DOHH2 (cell line): ENCODE measurements around the gene MROH7.

Source experiments
- H3F3A ChIP-seq: fragments of 200-600 bp; sonication (generic), shearing (Covaris generic); 2 replicates; pipeline ENCODE4 v1.6.0; 2016; ENCODE audit warnings: antibody characterized with exemption, mild to moderate bottlenecking; ENCODE audit not compliant: control insufficient read depth, insufficient read depth
- H3K27ac ChIP-seq: fragments of 200-600 bp; sonication (generic); 2 replicates; pipeline ENCODE4 v1.5.1; 2014; ENCODE audit warnings: low read depth, mild to moderate bottlenecking, low read length, moderate library complexity
- H3K27me3 ChIP-seq: fragments of 200-600 bp; sonication (generic); 2 replicates; pipeline ENCODE4 v1.6.1; 2014; ENCODE audit warnings: mild to moderate bottlenecking, low read length, mixed read lengths; ENCODE audit not compliant: control insufficient read depth
- H3K36me3 ChIP-seq: fragments of 200-600 bp; sonication (generic); 2 replicates; pipeline ENCODE4 v1.6.1; 2014; ENCODE audit warnings: mild to moderate bottlenecking, low read length, moderate library complexity, mixed read lengths; ENCODE audit not compliant: control insufficient read depth
- H3K4me1 ChIP-seq: fragments of 200-600 bp; sonication (generic); 2 replicates; pipeline ENCODE4 v1.6.1; 2014; ENCODE audit warnings: mild to moderate bottlenecking, low read length, mixed read lengths; ENCODE audit not compliant: control insufficient read depth
- H3K4me2 ChIP-seq: fragments of 200-600 bp; sonication (generic); 2 replicates; pipeline ENCODE4 v1.6.0; 2014; ENCODE audit warnings: mild to moderate bottlenecking, low read length, moderate library complexity
- H3K4me3 ChIP-seq: fragments of 200-600 bp; sonication (generic); 2 replicates; pipeline ENCODE4 v1.5.1; 2014; ENCODE audit warnings: mild to moderate bottlenecking, low read length, mixed read lengths
- H3K79me2 ChIP-seq: fragments of 200-600 bp; sonication (generic); 2 replicates; pipeline ENCODE4 v1.6.1; 2014; ENCODE audit warnings: mild to moderate bottlenecking, low read length, mixed read lengths; ENCODE audit not compliant: control insufficient read depth
- H3K9me2 ChIP-seq: fragments of 200-600 bp; sonication (generic); replicated peaks from 2 replicates; pipeline ENCODE4 v1.6.1; 2014; ENCODE audit warnings: mild to moderate bottlenecking, low read length, mixed read lengths; ENCODE audit not compliant: control insufficient read depth
- H3K9me3 ChIP-seq: fragments of 200-600 bp; sonication (generic); 2 replicates; pipeline ENCODE4 v1.6.1; 2014; ENCODE audit warnings: antibody characterized with exemption, low read length, mixed read lengths; ENCODE audit not compliant: control insufficient read depth, insufficient read depth
- H4K20me1 ChIP-seq: fragments of 200-600 bp; sonication (generic); 2 replicates; pipeline ENCODE4 v1.6.0; 2014; ENCODE audit warnings: low read depth, mild to moderate bottlenecking, antibody characterized with exemption, low read length, moderate library complexity; ENCODE audit not compliant: control insufficient read depth, insufficient read depth
- EZH2phosphoT487 ChIP-seq: fragments of 200-600 bp; sonication (generic); IDR thresholded peaks from 2 replicates; pipeline ENCODE4 v1.6.1; 2017; ENCODE audit warnings: borderline replicate concordance, mild to moderate bottlenecking, antibody characterized with exemption, low read length, moderate library complexity, mixed read lengths
- TF ChIP-seq, protein P1 (sequence below): fragments of 200-600 bp; sonication (generic); IDR thresholded peaks from one replicate; pipeline ENCODE4 v1.5.1; 2014; ENCODE audit warnings: antibody characterized with exemption, mild to moderate bottlenecking, low read depth, low read length; ENCODE audit not compliant: poor library complexity, severe bottlenecking

The MROH7 gene

DNA sequence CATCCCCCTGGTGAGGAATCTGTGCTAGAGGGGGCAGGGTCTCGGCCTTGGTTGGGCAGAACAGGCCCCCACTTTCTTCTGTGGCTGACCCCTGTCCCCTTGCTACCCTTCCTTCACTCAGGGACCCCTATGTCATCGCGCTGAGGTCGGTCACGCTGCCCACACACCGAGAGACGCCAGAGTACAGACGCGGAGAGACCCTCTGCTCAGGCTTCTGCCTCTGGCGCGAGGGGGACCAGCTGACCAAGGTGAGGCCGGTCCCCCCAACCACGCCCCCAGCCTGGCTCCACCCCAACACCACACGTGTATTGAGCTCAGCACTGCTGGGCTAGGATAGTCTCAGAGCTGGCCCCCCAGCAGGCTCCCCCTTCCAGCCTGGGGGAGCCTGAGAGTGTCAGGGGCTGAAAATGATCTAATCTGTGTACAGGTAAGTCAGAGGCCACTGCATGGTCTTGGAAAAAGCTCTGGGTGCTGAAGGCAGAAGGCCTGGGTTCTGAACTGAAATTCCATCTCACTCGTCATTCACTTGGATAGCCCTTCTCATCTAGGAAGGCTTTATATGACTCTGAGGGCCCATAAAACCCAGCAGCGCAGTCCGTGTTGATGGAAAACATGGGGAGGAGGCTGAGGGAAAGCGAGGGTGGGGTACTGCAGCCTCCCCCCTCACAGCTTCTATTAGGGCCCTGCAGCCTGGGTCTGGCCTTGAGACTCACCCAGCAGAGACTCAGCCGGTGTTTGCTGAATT is 33.6 kb upstream of the MROH7 start:
- no peak overlapping the region for H3K27ac ChIP-seq

GRCh38 chr1:54608566-54609230 is 32.9 kb upstream of the MROH7 start:
- H3K27ac ChIP-seq = no peak overlapping the region
- no peaks in the 10 kb centered on the region; the same call in 1 of the 2 replicates for H3K4me1 ChIP-seq
- no peaks in the 10 kb centered on the region for H3K9me2 ChIP-seq
- H3K9me3 ChIP-seq = no peaks in the 10 kb centered on the region
- no peaks in the 10 kb centered on the region for H3K36me3 ChIP-seq
- H4K20me1 ChIP-seq = no peaks in the 10 kb centered on the region
- H3F3A ChIP-seq = no peaks in the 10 kb centered on the region
- no peaks in the 10 kb centered on the region for H3K79me2 ChIP-seq
- TF ChIP-seq, protein P1, sequence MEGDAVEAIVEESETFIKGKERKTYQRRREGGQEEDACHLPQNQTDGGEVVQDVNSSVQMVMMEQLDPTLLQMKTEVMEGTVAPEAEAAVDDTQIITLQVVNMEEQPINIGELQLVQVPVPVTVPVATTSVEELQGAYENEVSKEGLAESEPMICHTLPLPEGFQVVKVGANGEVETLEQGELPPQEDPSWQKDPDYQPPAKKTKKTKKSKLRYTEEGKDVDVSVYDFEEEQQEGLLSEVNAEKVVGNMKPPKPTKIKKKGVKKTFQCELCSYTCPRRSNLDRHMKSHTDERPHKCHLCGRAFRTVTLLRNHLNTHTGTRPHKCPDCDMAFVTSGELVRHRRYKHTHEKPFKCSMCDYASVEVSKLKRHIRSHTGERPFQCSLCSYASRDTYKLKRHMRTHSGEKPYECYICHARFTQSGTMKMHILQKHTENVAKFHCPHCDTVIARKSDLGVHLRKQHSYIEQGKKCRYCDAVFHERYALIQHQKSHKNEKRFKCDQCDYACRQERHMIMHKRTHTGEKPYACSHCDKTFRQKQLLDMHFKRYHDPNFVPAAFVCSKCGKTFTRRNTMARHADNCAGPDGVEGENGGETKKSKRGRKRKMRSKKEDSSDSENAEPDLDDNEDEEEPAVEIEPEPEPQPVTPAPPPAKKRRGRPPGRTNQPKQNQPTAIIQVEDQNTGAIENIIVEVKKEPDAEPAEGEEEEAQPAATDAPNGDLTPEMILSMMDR = no peak
- TF ChIP-seq EZH2phosphoT487 = no peak
- no peak overlapping the region for H3K4me2 ChIP-seq
- H3K4me3 ChIP-seq = no peak overlapping the region
- no peaks in the 10 kb centered on the region for H3K27me3 ChIP-seq

More for the DNA sequence above, 33.6 kb upstream of the MROH7 start:
- Histone ChIP-seq H3K9me3 (no peaks in the 10 kb centered on the region), H3F3A (no peaks in the 10 kb centered on the region), H3K9me2 (no peaks in the 10 kb centered on the region), H3K4me2 (no peak overlapping the region), H3K79me2 (no peaks in the 10 kb centered on the region), H3K4me3 (no peak overlapping the region), H3K4me1 (no peaks in the 10 kb centered on the region; the same call in 1 of the 2 replicates), H4K20me1 (no peaks in the 10 kb centered on the region), H3K36me3 (no peaks in the 10 kb centered on the region), H3K27me3 (no peaks in the 10 kb centered on the region)
- no peak for TF ChIP-seq EZH2phosphoT487
- TF ChIP-seq, protein P1 = no peak

GRCh38 chr1:54609301-54609921 is 32.2 kb upstream of the MROH7 start:
- Histone ChIP-seq H3K4me2 (no peak overlapping the region), H3F3A (no peaks in the 10 kb centered on the region), H4K20me1 (no peaks in the 10 kb centered on the region), H3K9me2 (no peaks in the 10 kb centered on the region), H3K27ac (no peak overlapping the region), H3K9me3 (no peaks in the 10 kb centered on the region), H3K36me3 (no peaks in the 10 kb centered on the region), H3K4me3 (no peak overlapping the region), H3K79me2 (no peaks in the 10 kb centered on the region), H3K4me1 (no peaks in the 10 kb centered on the region; the same call in 1 of the 2 replicates), H3K27me3 (no peaks in the 10 kb centered on the region)
- no peak for TF ChIP-seq EZH2phosphoT487
- TF ChIP-seq, protein P1 = no peak
